ENCODE measurements around the gene C1orf141.

DNA sequence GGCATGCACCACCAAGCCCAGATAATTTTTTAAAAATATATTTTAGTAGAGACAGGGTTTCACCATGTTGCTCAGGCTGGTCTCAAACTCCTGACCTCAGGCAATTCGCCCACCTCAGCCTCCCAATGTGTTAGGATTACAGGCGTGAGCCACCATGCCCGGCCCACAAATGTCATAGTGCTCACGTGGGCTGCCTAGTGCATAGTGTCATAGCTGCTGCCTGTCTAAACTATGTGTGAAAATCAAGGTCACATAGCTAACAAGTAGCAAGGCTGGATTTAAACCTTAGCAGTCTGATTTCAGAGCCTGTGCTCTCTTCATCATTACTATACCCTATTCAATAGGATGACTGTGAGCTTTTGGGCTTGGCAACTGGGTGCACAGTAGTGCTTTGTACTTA lies 10.3 kb downstream of the C1orf141 start:
- TF ChIP-seq, protein P1, sequence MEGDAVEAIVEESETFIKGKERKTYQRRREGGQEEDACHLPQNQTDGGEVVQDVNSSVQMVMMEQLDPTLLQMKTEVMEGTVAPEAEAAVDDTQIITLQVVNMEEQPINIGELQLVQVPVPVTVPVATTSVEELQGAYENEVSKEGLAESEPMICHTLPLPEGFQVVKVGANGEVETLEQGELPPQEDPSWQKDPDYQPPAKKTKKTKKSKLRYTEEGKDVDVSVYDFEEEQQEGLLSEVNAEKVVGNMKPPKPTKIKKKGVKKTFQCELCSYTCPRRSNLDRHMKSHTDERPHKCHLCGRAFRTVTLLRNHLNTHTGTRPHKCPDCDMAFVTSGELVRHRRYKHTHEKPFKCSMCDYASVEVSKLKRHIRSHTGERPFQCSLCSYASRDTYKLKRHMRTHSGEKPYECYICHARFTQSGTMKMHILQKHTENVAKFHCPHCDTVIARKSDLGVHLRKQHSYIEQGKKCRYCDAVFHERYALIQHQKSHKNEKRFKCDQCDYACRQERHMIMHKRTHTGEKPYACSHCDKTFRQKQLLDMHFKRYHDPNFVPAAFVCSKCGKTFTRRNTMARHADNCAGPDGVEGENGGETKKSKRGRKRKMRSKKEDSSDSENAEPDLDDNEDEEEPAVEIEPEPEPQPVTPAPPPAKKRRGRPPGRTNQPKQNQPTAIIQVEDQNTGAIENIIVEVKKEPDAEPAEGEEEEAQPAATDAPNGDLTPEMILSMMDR (IDR thresholded peaks at IDR 0.05), result no peak
- TF ChIP-seq POLR2AphosphoS5 (IDR thresholded peaks at IDR 0.05), result no peak
